Measurements from ENCODE around the gene TSPAN31. TPM values are rescaled to one million over a fixed set of nuclear protein-coding genes. Genes with fewer than 3 reads are reported as not detected.

Gene TSPAN31
- total RNA-seq, 4 donors from 2014 or later = 38.2 to 103 (median 51.0) TPM

DNA sequence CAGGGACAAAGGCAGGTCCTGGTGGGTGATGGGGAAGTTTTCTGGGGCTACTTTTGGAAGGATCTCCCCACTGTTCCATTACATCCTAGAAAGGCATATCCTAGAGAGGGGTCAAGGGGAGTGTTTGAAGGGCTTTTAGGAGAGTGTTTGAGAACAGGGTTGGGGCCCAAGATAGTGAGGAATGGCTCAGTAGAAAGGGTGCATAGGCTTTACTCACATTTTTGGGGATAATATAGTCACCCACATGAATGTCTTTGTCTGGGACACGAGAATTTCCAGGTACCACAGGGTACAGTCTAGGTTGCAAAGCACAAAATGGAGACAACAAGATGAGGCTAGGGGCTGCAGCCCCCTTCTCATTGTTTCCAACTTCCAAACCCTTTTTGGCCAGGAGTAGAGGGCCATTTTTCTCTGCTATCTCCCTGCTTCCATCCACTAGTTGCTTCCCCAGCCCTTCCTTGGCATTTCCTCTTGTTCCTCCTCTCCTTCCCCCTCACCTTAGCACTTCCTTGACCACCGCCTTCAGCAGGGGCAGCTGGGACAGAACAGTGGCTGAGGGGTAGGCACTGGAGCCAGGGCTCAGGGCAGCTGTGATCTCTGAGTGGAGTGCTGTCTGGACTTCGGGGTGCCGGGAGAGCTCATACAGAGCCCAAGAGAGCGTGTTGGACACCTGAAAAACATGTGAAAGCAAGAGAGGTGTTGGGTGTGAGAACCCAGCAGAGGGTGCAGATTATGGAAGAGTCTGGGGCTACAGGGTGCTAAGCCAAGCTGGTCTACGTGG is 19.2 kb downstream of the TSPAN31 start:
- Histone ChIP-seq H3K36me3 (no peaks in the 10 kb centered on the region), H3K27ac (no peak overlapping the region), H3K9me3 (no peaks in the 10 kb centered on the region), H3K4me3 (no peak overlapping the region), H3K4me1 (peaks cover 0 to 13% of the 10 kb centered on the region in 2 donors), H3K27me3 (peaks cover 24 to 26% of the 10 kb centered on the region in 2 donors)
- TF ChIP-seq, protein P1, sequence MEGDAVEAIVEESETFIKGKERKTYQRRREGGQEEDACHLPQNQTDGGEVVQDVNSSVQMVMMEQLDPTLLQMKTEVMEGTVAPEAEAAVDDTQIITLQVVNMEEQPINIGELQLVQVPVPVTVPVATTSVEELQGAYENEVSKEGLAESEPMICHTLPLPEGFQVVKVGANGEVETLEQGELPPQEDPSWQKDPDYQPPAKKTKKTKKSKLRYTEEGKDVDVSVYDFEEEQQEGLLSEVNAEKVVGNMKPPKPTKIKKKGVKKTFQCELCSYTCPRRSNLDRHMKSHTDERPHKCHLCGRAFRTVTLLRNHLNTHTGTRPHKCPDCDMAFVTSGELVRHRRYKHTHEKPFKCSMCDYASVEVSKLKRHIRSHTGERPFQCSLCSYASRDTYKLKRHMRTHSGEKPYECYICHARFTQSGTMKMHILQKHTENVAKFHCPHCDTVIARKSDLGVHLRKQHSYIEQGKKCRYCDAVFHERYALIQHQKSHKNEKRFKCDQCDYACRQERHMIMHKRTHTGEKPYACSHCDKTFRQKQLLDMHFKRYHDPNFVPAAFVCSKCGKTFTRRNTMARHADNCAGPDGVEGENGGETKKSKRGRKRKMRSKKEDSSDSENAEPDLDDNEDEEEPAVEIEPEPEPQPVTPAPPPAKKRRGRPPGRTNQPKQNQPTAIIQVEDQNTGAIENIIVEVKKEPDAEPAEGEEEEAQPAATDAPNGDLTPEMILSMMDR (IDR thresholded peaks at IDR 0.05) = no peak
- TF ChIP-seq POLR2A (IDR thresholded peaks at IDR 0.05) = no peak
- intact Hi-C loops (cut with DNase I; ENCODE audit: low total_unique reads) = no loop called here
- DNase-seq = no peak

DNA sequence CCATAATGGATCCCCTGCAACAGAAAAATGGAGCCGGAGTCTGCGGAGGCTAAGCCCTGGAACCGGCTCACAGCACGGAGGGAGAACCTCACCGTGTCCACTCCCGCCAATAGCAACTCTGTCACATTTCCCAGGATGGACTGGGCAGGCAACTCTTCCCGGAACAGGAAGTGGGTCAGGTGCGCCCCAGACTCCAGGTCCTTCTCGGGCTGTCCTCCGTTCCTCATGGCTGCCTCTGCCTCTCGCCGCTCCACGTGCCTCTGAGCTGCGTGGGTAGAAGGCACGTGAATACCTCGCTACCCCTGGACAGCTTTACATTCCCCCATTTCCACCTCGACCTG is 19.8 kb downstream of the TSPAN31 start:
- no peaks in the 10 kb centered on the region for H3K36me3 ChIP-seq
- H3K9me3 ChIP-seq = no peaks in the 10 kb centered on the region
- no peak for DNase-seq
- peaks cover 24 to 26% of the 10 kb centered on the region in 2 donors for H3K27me3 ChIP-seq
- TF ChIP-seq, protein P1 (IDR thresholded peaks at IDR 0.05) = no peak
- no peak for TF ChIP-seq POLR2A (IDR thresholded peaks at IDR 0.05)
- intact Hi-C loops (cut with DNase I; ENCODE audit: low total_unique reads) = no loop called here
- no peak overlapping the region for H3K27ac ChIP-seq
- H3K4me1 ChIP-seq = peaks cover 0 to 13% of the 10 kb centered on the region in 2 donors
- no peak overlapping the region for H3K4me3 ChIP-seq

DNA sequence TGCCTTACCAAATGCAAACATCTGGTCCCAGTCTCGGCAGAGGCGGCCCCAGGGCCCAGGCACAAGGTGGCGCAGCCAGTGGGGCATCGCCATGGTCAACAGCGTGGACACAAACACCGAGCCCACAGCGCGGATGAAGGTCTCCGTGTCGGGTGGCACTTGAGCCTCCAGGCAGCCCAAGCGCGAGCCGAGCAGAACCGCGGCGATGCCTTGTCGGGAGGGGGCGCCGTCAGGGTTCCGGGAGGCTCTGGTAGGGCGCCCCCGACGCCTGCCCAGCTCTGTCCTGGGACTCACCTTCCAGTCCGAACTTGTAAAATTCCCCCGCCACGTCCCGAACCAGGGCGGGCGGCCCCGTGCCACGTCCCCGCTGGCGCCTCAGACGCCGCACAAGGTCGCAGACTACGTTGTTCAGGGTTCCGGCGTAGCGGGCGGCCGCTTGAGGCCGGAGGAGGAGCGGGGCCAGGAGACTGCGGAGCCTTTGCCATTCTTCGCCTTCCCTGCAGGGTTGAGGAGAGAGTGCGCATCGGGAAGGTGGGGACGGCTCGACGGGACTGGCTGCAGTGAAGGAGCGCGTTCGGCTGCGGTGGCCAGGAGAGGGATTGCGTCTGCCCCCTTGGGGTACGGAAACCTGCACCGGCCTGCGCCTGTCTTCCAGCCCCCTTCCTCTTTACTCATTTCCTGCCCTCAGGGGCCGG is 20.3 kb downstream of the TSPAN31 start:
- Histone ChIP-seq H3K4me3 (no peak overlapping the region), H3K9me3 (no peaks in the 10 kb centered on the region), H3K36me3 (no peaks in the 10 kb centered on the region), H3K4me1 (peaks cover 0 to 13% of the 10 kb centered on the region in 2 donors), H3K27ac (no peak overlapping the region), H3K27me3 (peaks cover 24 to 26% of the 10 kb centered on the region in 2 donors)
- no peak for DNase-seq
- intact Hi-C loops (cut with DNase I; ENCODE audit: low total_unique reads) = no loop called here
- TF ChIP-seq, protein P1 (IDR thresholded peaks at IDR 0.05) = peak in 1 of 4 experiments; percentile 12
- TF ChIP-seq POLR2A (IDR thresholded peaks at IDR 0.05) = no peak

DNA sequence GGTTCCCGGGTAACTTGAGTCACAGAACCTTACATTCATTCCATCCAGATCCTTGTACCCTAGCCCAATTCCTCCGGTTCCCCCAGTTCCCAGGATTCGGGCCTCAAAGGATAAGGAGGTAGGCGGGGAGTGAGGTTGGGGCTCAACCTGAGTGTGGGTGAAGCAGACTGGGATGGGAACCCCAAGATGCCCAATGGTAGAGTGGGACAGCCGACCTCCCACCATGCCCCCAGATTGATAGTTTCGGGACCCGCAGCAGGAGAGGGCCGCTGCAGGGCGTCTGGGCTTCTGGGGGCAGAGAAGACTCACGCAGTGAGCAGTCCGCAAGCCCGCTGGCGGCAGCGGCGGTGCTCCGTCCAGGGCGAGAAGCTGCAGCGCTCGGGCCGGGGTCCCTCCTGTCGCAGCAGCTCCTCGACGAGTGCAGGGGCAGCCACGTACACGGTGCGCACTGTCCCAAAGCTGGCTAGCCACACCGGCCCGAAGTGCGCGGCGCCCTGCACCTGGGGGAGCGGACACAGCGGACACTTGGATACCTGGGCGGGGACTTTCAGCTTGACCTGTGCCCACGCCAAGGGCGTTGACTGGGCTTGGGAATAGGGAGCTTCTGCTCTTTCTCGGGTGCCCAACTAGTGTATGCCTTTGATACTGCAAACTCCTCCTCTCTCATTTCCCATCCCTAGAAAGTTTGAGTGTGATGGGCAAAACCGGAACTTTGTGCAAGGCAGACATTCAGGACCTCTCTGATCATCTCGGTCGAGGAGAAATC is 21.0 kb downstream of the TSPAN31 start:
- intact Hi-C loops (cut with DNase I; ENCODE audit: low total_unique reads) = no loop called here
- TF ChIP-seq POLR2A (IDR thresholded peaks at IDR 0.05) = no peak
- TF ChIP-seq, protein P1 (IDR thresholded peaks at IDR 0.05) = no peak
- H3K27me3 ChIP-seq = peaks cover 24 to 26% of the 10 kb centered on the region in 2 donors

More for the DNA sequence above, 21.0 kb downstream of the TSPAN31 start:
- H3K9me3 ChIP-seq = no peaks in the 10 kb centered on the region
- peak overlapping the region in 1 of 2 donors; percentile 5 for H3K4me3 ChIP-seq
- no peak overlapping the region for H3K27ac ChIP-seq
- no peak for DNase-seq
- no peaks in the 10 kb centered on the region for H3K36me3 ChIP-seq
- H3K4me1 ChIP-seq = peaks cover 0 to 13% of the 10 kb centered on the region in 2 donors

Measured in uterus (tissue), 4 donors.